ENCODE measurements around the gene HDLBP.

Gene HDLBP

GRCh38 chr2:241228860-241229516 is 86.5 kb downstream of the HDLBP start:
- DNase-seq (ENCODE audit: low read depth), result no peak

DNA sequence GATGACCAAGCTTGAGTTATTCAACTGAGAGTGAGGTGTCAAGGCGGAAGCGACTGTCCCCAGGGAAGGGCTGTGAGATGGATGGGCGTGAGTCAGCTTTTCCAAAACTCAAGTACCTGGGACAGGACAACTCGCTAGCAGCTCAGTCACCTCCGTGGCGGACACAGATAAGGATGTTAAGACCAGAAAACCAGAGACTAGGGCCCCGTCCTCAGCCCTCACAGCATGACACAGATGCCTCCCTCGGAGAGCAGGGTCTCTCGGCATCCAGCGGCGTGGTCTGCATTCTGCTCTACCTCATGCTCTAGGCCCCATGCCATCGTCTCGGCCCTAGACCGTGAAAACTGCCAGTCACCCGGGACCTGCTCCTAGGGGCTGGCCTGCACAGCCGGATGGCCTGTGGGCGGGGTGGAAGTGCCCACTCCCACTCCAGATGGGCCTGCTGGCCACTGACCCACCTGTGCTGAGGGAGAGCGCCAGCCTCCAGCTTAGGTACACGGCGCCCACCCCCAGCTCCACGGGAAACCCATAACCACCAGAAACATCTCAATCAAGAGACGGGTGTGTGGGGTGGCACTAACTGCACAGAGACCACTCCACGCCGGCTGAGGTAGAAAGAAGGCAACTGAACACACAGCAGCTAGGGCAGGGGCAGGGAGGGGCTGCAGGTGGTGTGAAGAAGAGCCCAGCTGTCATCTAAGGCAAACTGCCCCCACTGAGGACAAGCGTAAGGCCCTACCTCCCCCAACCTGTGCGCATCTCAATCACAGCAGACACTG is 87.2 kb downstream of the HDLBP start:
- no peak for DNase-seq (ENCODE audit: low read depth)

DNA sequence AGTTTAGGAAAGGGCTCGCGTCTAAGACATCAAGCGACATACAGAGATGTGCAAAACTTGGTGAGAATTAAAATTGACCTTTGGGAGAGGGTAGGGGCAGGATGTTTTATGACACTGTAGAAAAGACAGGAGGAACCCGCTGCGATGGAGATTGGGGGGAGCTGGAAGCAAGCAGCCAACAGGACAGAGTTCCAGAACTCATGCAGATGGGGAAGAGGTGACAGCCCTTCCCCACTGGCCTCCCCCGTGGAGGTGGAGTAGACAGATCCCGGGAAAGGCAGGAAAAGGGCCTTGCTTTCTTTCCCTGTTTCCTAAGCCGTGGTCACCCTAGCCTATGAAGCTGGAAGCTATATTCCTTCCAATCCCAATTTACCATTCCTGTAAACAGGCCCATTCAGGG is 87.9 kb downstream of the HDLBP start:
- no peak for DNase-seq (ENCODE audit: low read depth)

GRCh38 chr2:241226723-241227572 is 88.5 kb downstream of the HDLBP start:
- DNase-seq (ENCODE audit: low read depth), result no peak

DNA sequence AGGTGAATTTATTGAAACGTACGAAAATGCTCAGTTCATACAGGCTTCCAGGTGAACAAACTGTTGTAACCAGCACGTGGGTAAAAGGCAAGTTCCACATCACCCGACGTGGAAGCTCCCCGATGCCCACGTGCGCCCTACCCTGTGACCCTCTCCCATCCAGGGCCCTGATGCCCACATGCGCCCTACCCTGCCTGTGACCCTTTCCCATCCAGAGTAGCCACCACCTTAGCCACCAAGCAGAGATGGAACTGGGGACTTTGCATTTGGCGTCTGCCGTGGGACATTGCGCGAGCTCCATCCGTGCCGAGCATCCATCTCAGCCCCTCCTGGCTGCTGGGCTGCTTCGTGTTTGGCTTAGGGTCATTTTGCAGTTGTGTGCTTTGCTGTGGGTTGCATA is 89.5 kb downstream of the HDLBP start:
- no peak for DNase-seq (ENCODE audit: low read depth)

DNA sequence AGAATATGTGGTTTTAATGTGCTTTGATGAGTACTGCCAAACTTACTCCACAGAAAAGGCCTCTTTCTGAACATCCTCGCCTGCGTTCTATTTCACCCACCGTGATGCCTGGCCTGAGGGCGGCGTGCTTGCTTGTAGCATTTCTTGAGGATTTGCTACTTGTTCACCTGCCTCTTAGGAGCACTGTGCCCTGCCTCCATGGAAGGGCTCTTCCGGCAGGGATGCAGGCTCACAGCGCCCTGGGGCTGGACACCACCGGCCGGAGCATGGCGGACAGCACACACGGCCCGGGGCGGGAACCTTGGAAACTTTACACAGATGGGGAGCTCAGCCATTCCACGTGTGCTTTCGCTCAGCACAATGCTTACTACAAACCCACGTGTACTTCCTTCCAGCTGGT is 89.9 kb downstream of the HDLBP start:
- DNase-seq (ENCODE audit: low read depth), result no peak

DNA sequence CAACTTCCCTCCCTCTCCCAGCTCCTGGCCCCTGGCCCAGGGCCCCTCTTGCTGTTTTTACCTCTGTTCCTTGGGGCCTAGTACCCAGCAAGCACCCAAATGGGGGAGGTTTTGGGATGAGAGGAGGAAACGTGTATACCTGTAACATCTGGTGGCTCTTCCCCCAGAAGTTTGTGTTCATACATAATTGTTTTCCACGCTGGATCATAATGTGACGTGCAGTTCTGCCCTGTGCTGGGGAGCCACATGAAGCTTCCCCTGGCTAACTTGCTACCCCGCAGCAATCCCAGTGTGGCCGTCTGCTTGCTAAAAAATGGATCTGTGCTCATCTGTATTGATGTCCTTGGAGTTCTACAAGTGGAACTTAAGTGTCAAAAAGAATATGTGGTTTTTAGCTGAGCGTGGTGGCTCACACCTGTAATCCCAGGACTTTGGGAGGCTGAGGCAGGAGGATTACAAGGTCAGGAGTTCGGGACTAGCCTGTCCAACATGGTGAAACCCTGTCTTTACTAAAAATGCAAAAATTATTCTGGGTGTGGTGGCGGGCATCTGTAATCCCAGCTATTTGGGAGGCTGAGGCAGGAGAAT is 90.5 kb downstream of the HDLBP start:
- DNase-seq (ENCODE audit: low read depth), result no peak

- no peak for DNase-seq (ENCODE audit: low read depth)
These were observed 91.2 kb downstream of the HDLBP start for GRCh38 chr2:241224018-241224850.

DNA sequence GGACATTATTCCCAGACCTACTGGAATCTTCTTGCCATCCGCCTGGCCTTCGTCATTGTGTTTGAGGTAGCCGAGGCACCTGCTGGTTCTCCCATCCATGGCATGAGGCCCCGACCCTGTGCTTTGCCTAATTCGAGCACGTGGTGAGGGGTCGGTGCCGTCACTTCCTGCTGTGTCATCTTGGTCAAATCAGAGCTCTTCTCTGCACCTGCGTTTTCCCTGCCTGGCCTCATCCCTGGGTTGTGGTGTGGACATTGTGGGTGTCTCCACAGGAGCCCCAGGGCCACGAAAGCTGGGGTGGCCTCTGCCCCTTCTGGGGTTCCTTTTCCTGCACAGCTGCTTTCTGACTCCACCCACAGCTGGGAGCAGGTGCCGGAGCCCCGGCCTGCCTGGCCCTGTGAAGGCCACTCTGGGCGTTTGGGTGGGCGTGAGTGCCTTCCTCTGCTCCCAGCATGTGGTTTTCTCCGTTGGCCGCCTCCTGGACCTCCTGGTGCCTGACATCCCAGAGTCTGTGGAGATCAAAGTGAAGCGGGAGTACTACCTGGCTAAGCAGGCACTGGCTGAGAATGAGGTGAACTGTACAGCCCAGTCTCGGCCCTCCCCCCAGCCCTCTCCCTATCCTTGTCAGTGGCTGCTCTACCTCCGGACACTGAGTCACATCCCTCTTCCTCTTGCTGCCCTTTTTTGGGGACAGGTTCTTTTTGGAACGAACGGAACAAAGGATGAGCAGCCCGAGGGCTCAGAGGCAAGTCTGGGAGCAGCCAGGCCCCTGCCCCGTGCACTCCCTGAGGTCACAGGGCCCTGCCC is 92.1 kb downstream of the HDLBP start:
- no peak for DNase-seq (ENCODE audit: low read depth)

- DNase-seq (ENCODE audit: low read depth), result no peak
These were observed 95.6 kb downstream of the HDLBP start for GRCh38 chr2:241219856-241220356.

- DNase-seq (ENCODE audit: low read depth), result no peak
These were observed 96.5 kb downstream of the HDLBP start for GRCh38 chr2:241219030-241219382.

GRCh38 chr2:241218131-241219029 is 97.1 kb downstream of the HDLBP start:
- DNase-seq (ENCODE audit: low read depth), result peak; percentile 19

DNA sequence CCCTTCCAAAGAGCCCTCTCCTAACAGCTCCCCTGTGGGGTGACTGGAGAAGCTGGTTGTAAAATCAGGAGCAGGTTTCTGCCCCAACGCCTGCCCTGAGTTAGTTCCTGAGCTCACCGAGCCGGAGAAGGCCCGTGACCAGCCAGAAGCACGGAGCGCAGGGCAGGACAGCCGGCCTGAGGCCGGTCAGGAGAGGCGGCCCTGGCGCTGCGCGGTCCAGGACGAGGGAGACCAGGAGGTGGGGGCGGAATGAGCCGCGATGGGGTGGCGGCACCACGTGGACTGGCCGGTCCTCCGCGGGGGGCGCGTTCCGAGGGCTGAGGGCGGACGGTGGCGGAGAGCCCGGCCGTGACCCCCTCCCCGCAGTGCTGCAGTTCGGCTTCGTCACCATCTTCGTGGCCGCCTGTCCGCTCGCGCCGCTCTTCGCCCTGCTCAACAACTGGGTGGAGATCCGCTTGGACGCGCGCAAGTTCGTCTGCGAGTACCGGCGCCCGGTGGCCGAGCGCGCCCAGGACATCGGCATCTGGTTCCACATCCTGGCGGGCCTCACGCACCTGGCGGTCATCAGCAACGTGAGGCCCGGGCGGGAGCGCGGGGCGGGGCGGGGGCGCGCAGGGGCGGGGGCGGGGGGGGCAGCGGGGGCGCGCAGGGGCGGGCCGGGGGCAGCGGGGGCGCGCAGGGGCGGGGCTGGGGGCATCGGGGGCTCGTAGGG is 98.0 kb downstream of the HDLBP start:
- peak; percentile 23 for DNase-seq (ENCODE audit: low read depth)

GRCh38 chr2:241216211-241216761 is 99.2 kb downstream of the HDLBP start:
- no peak for DNase-seq (ENCODE audit: low read depth)

DNA sequence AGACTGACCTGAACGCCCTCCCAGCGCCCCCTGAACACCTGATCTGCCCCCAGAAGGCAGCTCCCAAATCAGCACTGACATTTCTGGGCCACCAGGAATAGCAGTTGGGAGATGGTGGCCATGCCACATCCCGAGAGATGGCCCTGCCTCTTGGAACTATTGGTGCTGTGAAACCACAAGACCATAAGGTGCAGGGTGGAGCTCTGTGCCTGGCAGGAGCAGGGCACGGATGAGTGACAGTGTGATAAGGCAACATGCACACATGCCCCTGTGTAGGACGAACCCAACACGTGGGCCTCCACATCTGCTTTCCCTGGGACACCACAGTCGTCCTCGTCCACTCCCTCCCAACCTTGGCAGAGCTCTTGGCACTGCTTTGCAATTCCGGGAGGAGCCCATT is 100.1 kb downstream of the HDLBP start:
- no peak for DNase-seq (ENCODE audit: low read depth)

DNA sequence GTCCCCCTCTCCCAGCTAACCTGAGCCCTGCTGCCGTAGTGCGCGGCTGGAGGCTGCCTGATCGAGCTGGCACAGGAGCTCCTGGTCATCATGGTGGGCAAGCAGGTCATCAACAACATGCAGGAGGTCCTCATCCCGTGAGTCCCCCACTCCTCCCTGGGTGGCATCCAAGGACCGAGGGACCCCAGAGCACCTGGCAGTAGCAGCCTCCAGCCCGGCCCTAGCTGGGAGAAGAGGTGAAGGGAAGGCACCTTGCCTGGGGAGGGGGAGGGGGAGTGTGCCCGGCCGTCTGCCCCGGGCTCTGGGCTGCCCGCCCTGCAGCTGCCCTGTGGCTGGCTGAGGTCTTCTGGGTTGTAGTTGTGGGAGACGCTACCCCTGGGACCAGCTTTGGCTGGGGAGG is 100.7 kb downstream of the HDLBP start:
- DNase-seq (ENCODE audit: low read depth), result no peak

DNA sequence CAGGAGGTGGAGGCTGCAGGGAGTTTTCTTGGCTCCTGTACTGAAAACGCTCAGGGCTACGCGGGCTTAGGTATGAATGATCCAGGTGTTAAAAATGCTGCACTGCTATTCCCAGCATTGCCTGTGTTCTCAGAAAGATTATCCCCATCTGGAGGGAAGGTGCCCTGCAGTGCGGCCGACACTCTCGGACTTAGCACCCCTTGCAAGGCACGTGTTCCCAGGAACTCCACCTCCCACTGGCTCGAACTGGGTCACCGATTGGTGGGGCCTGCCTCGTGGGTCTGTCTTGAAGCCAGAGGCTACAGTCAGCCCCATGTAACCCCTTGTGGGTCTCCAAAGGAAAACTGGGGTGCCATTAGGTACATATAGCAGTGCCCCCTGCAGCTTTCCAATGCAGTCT is 101.3 kb downstream of the HDLBP start:
- DNase-seq (ENCODE audit: low read depth), result no peak

GRCh38 chr2:241213567-241213966 is 101.9 kb downstream of the HDLBP start:
- DNase-seq (ENCODE audit: low read depth), result no peak

- DNase-seq (ENCODE audit: low read depth), result no peak
These were observed 102.4 kb downstream of the HDLBP start for GRCh38 chr2:241213041-241213440.
